HG03135 (cell line): Measurements from ENCODE around the gene SPOCK2.
"Not testable (repeated sequence)": the region's sequence is repeated elsewhere in the genome, so short reads cannot be mapped to it uniquely, and the experiment has no call there.

ENCODE experiments used
- ATAC-seq: cut with Tn5 transposase; IDR thresholded peaks from one replicate; pipeline ENCODE4 v1.9.1; 2021; ENCODE audit warnings: mild to moderate bottlenecking, moderate library complexity; ENCODE audit not compliant: unreplicated experiment

The SPOCK2 gene

DNA sequence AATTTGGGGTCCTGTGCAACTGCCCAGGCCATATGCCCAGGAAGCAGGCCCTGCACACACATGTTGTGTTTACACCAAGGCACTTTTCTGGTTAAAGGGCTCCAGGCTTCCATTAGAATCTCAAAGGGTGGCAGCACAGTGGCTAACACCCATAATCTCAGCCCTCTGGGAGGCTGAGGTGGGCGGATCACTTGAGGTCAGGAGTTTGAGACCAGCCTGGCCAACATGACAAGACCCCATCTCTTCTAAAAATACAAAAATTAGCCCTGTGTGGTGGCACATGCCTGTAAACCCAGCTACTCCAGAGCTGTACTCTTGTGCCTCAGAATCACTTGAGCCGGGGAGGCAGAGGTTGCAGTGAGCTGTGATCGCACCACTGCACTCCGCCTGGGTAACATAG, 53.6 kb downstream of the SPOCK2 start:
- no peak for ATAC-seq

DNA sequence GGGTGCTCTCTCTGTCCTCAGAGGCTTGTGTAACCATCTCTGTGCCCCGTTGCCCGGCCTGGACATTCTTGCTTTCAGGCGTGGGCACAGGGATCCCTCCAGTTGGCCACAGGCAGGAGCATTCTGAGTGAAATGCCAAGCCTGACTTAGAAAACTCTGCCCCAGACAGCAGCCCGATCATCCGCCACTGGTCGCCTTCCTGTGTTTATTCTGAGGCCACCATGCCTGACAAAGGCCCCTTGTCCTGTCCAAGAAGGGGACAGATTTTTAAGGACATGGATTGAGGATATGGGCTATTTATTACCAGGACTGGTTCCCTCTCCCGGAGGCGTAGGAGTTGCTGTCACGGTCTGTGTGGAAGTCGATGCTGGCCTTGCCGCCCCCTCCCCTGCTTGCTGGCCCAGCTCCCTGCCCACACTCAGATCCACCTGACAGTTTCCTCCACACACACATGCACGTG, 54.3 kb downstream of the SPOCK2 start:
- ATAC-seq = no peak

DNA sequence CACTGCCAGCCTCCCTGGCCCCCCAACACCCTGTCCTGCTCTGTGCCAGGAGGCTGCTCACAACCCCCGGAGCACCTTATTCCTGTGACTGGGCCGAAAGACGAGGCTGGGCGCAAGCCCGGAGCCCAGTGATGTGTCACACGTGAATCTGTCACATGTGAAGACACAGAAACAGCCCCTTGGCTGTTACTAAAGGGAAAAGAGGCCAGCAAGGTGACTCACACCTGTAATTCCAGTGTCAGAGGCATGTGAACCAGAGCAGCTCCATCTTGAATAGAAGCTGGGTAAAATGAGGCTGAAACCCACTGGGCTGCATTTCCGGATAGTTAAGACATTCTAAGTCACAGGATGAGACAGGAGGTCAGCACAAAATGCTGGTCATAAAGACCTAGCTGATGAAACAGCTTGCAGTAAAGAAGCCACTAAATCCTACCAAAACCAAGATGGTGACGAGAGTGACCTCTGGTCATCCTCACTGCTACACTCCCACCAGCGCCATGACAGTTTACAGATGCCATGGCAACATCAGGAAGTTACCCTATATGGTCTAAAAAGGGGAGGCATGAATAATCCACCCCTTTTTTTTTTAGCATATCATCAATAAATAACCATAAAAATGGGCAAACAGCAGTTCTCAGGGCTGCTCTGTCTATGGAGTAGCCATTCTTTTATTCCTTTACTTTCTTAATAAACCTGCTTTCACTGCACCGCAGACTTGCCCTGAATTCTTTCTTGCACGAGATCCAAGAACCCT, 55.8 kb downstream of the SPOCK2 start:
- not testable (repeated sequence) for ATAC-seq

DNA sequence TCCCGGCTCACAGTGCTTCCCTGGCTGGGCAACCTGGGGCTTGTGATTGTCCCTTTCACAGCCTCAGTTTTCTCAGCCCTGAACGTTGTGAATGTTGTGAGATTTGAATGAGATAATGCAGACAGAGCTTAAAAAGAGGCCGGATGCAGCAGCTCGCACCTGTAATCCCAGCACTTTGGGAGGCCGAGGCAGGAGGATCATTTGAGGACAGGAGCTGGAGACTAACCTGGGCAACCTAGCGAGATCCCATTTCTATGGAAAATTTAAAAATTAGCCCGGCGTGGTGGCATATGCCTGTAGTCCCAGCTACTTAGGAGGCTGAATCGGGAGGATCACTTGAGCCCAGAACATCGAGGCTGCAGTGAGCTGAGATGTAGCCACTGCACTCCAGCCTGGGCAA, 56.6 kb downstream of the SPOCK2 start:
- no peak for ATAC-seq

DNA sequence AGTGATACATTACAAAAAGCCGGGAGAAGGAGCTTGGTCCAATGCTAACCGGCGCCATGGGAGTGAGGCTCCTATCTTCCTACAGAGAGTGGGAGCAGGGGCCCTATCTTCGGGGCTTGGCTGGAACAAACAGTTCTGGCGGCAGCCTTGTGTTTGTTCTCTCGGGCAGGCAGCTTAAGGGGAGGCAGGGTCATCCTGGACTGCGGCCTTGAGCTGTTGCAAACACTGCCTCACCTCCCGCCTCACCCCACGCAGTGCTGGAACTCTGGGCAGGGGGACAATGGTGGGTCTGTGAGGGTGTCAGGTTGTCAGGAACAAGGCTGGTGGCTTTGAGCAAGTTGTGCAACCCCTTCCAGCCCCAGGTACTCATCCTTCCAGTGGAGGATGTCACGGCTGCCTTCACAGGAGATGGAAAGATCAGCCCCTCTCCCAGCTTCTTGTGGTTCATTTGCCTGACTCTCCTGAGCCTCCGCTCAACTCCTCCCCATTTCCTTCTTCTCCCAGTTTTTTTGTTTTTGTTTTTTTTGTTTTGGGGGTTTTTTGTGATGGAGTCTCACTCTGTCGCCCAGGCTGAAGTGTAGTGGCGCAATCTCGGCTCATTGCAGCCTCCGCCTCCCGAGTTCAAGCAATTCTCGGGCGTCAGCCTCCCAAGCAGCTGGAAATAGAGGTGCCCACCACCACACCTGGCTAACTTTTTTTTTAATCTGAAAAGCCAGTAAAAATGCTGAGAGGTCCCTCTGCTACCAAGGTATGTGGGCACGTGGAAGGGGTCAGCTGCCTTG, 57.4 kb downstream of the SPOCK2 start:
- no peak for ATAC-seq

DNA sequence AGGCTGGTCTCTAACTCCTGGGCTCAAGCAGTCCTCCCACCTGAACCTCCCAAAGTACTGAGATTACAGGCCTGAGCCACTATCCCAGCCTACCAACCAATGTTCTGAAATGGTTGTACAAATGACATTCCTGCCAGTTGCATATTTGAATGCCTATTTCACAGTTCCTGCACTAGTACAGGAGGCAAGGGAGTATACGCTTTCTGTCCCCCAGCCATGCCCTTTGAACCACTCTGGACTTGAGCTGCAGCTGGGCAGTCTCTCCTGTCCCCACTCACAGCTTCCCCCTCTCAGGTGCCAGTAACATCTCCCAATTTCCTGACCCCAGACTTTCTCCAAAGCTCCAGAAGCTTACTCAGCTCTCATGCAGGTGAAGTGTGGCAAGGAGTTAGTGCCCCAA, 58.9 kb downstream of the SPOCK2 start:
- no peak for ATAC-seq

DNA sequence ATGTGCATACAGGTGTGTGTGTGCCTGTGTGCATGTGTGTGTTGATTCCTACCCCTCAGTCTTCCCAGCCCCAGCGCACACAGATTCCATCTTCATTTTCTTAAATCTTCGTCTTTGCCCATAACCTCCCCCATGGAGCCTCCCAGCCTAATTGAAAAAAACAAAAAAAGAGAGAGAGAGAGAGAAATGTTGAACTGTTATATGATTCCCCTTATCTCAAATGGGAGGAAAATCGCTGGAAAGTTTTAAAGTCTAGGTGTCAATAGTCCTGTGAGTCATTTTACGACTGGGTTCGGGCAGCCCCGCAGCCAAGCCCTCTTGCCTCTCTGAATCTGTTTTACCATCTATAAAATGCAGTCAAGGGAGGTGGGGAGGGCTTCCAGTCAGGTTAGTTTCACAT, 60.9 kb downstream of the SPOCK2 start:
- no peak for ATAC-seq

DNA sequence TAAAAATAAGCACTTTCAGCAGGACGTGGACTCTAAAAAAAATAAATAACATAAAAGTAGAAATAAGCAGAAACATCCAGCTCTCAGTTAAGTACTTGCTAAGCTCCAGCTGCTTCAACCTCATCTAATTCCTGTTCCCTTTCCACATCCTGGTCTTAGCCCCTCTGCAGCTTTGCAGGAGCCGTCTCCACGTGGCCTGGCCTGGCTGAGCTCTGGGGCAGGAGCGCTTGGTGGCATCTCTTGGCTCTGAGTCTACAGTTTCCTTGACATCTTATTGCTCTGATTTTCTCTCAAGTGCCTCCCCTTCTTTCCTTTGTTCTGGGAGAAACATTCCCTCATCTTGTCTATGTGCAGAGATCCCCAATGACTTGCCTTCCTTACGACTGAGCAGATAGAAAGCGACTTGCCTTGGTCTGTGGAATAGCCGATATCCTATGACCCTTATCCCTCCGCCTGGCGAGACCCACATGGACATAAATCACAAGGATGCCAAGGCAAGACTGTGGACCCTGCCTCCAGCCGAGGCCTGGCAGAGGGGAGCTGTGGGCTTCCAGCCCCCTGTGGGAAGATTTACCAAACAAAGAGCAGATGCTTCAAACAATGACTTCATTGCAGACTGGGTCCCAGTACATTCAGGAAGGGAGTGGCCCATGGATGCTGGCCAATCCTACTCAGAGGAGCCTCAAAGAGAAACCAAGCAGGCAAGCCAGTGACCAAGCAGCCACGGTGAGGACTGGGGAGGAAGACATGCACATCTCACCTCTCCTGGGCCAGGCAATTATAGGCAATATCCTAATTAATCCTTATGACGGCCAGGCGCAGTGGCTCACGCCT, 61.9 kb downstream of the SPOCK2 start:
- ATAC-seq = no peak

DNA sequence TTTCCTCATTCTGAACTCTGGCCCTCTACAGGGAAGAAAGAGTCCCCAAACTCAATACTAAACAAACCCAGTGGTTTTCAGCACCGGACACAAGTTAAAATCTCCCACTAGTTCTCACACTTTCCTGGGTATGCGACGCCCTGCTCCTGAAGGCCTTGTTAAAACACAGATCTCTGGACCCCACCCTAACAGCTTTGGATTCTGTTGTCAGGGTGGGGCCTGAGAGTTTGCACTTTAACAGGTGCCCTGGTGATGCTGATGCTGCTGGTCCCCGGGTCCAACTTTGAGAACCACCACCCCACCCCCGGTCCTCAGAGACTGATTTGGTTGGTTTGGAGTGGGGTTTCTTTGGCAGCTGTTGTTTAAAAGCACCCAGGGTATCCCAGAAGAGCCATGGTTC, 62.5 kb downstream of the SPOCK2 start:
- ATAC-seq = no peak

DNA sequence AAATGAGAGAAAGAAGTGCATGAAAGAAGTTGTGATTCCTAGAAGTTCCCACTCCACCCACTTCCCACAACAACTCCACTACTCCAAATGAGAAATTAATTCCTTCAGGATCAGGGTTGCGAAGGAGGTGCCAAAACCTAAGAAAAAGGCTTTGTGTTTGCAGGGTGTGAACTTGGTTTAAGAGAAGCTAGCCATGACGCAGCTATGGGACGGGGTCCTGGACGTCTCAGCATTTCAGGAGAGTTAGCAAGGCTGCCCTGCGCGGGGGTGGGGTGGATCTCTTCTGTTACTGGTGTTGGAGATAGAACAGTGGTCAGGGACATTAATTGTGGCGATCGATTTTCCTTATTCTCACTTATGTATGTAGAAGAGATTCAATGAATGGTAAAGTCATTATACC, 63.0 kb downstream of the SPOCK2 start:
- no peak for ATAC-seq

DNA sequence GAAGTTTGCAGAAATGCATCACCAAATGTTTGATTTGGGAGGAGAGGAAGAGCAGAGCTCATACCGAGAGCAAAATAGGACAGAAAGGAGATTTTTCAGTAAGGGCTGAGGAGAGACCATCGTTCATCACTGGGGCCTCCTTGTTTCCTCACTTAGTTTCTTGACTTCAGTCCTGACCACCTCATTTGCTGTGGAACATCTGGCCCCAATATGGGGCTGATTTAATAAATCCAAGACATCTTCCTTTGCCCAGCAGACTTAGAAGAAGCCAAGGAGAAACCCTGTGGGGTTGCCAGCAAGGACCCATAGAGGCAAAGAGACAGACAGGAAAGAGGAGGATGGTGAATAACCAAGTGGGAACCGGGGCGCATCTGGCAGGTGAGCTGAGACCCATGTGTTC, 63.8 kb downstream of the SPOCK2 start:
- no peak for ATAC-seq

DNA sequence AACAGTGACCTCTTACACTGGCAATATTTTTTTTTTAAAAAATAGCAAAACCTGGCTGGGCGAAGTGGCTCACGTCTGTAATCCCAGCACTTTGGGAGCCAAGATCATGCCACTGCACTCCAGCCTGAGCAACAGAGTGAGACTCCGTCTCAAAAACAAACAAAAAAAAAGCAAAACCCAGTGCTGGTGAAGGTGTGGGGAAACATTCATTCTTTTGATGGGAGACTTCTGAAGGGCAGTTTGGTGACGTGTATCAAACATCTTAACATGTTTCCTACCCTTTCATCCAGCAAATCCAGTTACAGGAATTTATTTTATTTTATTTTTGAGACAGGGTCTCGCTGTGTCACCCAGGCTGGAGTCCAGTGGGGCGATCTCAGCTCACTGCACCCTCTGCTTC, 66.1 kb downstream of the SPOCK2 start:
- no peak for ATAC-seq

DNA sequence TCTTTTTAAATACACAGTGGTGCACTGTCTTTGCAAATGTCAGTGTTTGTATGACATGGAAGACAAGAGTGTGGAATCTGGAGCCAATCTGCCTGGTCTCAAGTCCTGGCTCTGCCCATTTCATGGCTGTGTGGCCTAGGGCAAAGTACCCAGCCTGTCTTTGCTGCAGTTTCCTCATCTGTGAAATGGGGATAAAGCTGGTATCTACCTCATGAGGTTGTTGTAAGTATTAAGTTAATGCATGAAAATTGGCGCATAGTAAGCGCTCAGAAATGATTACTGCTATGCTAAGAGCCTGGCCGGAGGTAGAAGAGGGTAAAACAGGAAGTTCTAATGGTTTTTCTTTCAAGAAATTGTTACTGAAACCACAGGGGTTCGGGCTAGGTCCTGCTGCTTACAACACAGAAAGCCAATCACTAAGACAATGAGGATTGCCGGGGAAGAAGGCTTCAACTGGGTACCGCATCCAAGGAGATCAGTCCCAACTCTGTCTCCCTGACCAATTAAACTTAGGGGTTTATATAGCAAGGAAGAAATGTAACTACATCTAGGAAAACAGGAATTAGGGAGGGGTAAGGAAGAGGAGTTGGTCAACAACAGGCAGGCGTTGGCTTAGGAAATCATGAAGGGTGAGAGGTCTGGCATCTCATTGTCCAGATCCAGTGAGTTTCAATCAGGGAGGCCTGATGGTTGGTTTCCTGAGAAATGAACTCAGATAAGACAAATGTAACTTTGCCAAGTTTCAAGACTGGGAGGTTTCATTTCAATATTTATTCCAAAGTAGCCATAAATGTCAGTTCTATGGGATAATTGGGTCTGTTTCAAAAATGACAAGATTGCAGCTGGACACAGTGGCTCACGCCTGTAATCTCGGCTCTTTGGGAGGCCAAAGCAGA, 67.2 kb downstream of the SPOCK2 start:
- no peak for ATAC-seq

DNA sequence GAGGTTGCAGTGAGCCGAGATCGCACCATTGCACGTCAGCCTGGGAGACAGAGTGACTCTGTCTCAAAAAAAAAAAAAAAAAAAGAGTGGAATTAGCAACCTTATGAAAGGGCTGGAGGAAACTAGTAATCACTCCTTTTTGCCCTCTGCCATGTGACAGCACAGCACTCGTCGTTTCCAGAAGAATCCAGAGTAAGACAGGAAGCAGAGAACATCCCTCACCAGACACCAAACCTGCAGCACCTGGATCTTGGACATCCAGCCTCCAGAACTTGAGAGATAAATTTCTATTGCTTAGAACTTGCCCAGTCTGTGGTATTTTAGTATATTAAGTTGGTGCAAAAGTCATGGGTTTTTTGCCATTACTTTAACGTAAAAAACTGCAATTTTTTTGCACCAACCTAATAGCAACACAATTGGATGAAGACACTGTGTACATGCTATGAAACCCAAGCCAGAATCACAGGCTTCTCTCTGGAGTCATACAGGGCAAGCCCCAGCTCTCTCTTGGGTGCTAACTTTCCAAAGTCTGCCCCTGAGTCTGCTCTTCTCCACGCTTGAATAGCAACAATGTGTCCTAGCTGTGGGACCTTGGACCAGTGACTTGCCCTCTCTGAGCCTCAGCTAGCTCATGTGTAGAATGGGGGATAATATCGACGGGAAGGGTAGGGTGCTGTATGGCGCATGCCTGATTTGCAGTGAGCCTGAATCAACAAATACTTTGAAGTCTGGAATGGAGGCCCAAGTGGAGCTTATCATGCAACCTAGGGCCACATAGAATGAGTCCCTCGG, 69.1 kb downstream of the SPOCK2 start:
- no peak for ATAC-seq

DNA sequence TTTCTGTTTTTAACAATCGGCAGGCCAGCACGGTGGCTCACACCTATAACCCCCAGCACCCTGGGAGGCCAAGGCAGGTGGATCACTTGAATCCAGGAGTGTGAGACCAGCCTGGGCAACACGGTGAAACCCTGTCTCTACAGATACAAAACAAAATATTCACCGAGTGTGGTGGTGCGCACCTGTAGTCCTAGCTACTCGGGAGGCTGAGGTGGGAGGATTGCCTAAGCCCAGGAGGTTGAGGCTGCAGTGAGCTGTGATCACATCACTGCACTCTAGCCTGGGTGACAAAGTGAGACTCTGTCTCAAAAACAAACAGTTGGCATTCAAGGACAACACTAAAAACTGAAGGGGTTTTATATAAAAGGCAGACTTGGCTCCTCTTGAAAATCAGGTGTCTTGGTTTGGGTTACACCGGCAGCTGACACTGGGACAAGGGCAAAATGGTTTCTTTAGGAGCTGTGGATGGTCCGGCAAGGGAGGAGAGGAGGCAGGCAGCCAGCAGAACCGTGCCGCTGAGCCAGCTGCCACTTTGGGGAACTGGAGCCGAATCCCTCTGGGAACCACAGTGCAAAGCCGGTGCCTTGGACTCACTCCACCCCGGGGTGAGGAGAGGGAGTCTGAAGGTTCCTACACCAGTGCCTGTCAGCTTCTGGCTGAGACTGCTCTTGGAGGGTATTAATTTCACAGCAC, 71.6 kb downstream of the SPOCK2 start:
- no peak for ATAC-seq

DNA sequence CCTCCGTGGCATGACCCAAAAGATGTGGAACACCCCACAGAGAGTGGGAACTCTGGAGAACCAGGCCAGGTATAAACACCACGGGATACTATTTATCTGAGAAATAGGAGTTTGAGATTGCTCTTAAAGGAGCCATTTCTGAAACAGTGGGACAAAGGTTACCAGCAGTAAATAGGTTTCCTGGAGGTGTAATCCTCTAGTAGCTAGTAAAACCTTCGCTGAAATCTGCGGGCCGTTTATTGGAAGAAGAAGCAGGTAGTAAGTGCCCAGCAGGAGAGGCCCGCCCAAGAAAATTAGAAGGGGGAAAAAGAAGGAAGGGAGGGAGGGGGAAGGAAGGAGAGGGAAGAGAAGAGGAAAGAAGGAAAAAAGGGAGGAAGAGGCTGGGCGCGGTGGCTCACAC, 72.5 kb downstream of the SPOCK2 start:
- no peak for ATAC-seq

DNA sequence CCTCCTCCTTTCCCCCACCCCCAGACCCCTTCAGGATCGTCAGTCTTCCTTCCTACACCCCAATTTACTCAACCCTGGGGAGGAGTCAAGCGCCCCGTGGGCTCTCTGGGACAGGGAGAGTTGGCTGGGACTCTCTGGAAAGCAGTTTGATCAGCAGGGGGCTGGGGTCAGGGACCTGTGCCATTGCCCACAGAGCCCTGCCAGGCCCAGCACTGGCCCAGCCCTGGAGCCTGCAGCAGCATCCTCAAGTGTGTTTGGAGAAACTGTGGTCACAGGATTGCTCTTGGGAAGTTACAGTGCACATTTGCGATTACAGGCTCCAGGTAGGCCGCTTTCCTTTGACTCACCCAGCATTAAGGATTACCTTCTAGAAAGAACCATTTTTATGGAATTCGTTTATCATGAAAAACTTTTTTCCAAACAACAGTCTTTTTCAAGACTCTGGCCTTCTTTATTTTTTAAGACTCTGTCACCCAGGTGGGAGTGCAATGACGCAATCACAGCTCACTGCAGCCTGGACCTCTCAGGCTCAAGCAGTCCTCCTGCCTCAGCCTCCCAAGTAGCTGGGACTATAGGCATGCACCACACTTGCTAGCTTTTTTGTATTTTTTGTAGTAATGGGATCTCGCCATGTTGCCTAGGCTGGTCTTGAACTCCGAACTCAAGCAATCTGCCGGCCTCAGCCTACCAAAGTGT, 73.4 kb downstream of the SPOCK2 start:
- no peak for ATAC-seq

DNA sequence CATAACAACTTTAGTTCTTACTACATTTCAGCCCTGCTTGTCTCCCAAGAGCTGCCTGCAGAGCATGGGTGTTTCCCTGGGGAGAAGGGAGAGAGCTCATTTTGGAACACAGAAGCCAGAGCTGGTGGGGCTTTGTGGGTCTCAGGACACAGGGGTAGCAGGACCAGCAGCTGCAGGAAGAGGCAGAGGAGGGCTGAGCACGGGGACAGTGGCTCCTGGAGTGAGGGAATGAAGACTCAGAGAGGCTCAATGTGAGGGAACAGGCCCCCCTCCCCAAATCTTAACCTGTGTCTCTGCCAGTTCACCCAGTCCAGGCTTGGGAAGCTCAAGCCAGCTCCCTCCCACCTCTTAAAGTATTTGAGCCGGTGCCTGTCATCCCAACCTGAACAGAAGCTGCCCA, 74.2 kb downstream of the SPOCK2 start:
- ATAC-seq = no peak
